Measurements from ENCODE around the gene LRP1B.

The LRP1B gene

GRCh38 chr2:141863964-141864363 lies 266.9 kb downstream of the LRP1B start:
- TF ChIP-seq YY1 (IDR thresholded peaks at IDR 0.05; ENCODE audit: low read depth) (no peak), RAD21 (IDR thresholded peaks at IDR 0.05; ENCODE audit: low read depth) (no peak), TEAD4 (IDR thresholded peaks at IDR 0.05) (no peak), NFIC (IDR thresholded peaks at IDR 0.05) (no peak), CREB1 (IDR thresholded peaks at IDR 0.05; ENCODE audit: low read depth) (no peak), ZBTB7A (IDR thresholded peaks at IDR 0.05; ENCODE audit: low read depth) (no peak), CEBPB (IDR thresholded peaks at IDR 0.05) (no peak), REST (IDR thresholded peaks at IDR 0.05; ENCODE audit: low read depth) (no peak), TAF1 (IDR thresholded peaks at IDR 0.05; ENCODE audit: low read depth) (no peak), FOXM1 (IDR thresholded peaks at IDR 0.05; ENCODE audit: borderline replicate concordance, low read depth) (no peak), EP300 (IDR thresholded peaks at IDR 0.05; ENCODE audit: borderline replicate concordance) (no peak), TCF12 (IDR thresholded peaks at IDR 0.05; ENCODE audit: low read depth) (no peak), USF1 (IDR thresholded peaks at IDR 0.05) (no peak), EGR1 (IDR thresholded peaks at IDR 0.05) (no peak), MAX (IDR thresholded peaks at IDR 0.05) (no peak)

- TF ChIP-seq FOXM1 (IDR thresholded peaks at IDR 0.05; ENCODE audit: borderline replicate concordance, low read depth) (no peak), REST (IDR thresholded peaks at IDR 0.05; ENCODE audit: low read depth) (no peak), TCF12 (IDR thresholded peaks at IDR 0.05; ENCODE audit: low read depth) (no peak), CEBPB (IDR thresholded peaks at IDR 0.05) (no peak), MAX (IDR thresholded peaks at IDR 0.05) (no peak), NFIC (IDR thresholded peaks at IDR 0.05) (no peak), RAD21 (IDR thresholded peaks at IDR 0.05; ENCODE audit: low read depth) (no peak), TEAD4 (IDR thresholded peaks at IDR 0.05) (no peak)
Observed at GRCh38 chr2:141856215-141856919, 274.4 kb downstream of the LRP1B start.

- no peak for TF ChIP-seq EP300 (IDR thresholded peaks at IDR 0.05; ENCODE audit: borderline replicate concordance)
- TF ChIP-seq TCF12 (IDR thresholded peaks at IDR 0.05; ENCODE audit: low read depth): no peak
- no peak for TF ChIP-seq YY1 (IDR thresholded peaks at IDR 0.05; ENCODE audit: low read depth)
- TF ChIP-seq USF1 (IDR thresholded peaks at IDR 0.05): no peak
- no peak for TF ChIP-seq FOXM1 (IDR thresholded peaks at IDR 0.05; ENCODE audit: borderline replicate concordance, low read depth)
- no peak for TF ChIP-seq CEBPB (IDR thresholded peaks at IDR 0.05)
Observed at GRCh38 chr2:141848191-141848590, 282.6 kb downstream of the LRP1B start.

GRCh38 chr2:141844231-141844630 lies 286.6 kb downstream of the LRP1B start:
- TF ChIP-seq USF1 (IDR thresholded peaks at IDR 0.05) (no peak), REST (IDR thresholded peaks at IDR 0.05; ENCODE audit: low read depth) (no peak), NFIC (IDR thresholded peaks at IDR 0.05) (no peak), TEAD4 (IDR thresholded peaks at IDR 0.05) (no peak), TCF12 (IDR thresholded peaks at IDR 0.05; ENCODE audit: low read depth) (no peak), ZBTB7A (IDR thresholded peaks at IDR 0.05; ENCODE audit: low read depth) (no peak), TAF1 (IDR thresholded peaks at IDR 0.05; ENCODE audit: low read depth) (no peak), MAX (IDR thresholded peaks at IDR 0.05) (no peak), YY1 (IDR thresholded peaks at IDR 0.05; ENCODE audit: low read depth) (no peak)

All from Ishikawa (cell line).